Epidermal melanocyte (primary cell): ENCODE data around the gene GPC5.
"Not testable (repeated sequence)": the region's sequence is repeated elsewhere in the genome, so short reads cannot be mapped to it uniquely, and the experiment has no call there.

ENCODE experiments used
- DNase-seq: peaks from one replicate; pipeline ENCODE4 v3.0.0; 2011; ENCODE audit warnings: low spot score; ENCODE audit not compliant: insufficient read length

Gene GPC5

DNA sequence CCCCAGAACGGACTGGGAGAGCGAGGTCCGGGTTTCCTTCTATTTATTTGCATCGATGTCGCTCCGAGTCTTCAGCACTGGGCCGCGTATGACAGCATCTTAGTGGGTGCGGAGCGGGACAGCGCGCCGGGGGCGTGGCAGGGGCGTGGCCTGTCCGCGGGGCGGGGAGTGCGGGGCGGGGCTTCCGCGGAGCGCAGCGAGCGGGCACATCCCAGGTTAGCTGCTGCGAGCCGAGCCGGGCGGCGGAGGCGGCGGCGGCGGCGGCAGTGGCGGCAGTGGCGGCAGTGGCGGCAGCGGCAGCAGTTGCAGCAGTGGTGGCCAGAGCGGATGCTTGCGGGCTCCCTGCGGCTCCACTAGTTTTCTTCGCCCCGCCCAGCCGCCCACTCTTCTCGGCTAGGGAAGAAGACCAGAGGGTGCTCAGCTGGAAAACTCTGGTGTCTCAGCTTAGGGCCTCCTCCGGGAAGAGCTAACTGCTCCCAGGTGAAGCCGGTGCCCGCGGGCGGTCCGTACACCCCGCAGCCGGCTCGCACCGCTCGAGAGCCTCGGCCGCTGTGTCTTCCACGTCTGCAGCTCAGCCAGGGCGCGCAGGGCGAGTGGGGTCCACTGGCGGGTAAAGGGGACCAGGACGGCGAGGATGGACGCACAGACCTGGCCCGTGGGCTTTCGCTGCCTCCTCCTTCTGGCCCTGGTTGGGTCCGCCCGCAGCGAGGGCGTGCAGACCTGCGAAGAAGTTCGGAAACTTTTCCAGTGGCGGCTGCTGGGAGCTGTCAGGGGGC lies at the start of gene GPC5:
TSS of gene GPC5 (plus strand) at position 209 of the 776 bp plus-strand sequence.
- DNase-seq = peak; percentile 43

DNA sequence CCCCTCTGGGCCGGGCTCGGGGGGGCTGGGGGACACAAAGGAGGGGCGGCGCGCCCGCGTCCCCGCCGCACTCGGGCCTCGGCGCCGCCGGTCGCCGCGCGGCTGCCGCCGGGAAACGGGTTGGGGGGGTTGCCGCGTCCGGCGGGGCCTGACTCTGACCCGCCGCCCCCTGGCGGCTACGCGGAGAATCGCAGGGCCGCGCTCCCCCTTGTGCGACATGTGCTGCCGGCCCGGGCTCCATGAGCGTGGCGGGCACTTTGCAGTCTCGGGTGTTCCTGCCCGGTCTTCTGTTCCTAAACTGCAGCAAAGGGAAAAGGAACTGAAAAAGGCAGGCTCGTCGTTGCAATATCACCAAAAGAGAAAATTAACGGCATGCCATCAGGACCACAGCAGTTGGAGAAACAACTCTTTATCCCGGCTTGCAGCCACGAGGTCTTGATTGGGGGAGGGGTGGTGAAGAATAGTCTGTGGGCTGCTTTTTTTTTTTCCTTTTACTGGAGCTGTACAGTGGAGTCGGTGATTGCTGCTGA lies 49.5 kb upstream of the GPC5 start:
- peak; percentile 65 for DNase-seq

DNA sequence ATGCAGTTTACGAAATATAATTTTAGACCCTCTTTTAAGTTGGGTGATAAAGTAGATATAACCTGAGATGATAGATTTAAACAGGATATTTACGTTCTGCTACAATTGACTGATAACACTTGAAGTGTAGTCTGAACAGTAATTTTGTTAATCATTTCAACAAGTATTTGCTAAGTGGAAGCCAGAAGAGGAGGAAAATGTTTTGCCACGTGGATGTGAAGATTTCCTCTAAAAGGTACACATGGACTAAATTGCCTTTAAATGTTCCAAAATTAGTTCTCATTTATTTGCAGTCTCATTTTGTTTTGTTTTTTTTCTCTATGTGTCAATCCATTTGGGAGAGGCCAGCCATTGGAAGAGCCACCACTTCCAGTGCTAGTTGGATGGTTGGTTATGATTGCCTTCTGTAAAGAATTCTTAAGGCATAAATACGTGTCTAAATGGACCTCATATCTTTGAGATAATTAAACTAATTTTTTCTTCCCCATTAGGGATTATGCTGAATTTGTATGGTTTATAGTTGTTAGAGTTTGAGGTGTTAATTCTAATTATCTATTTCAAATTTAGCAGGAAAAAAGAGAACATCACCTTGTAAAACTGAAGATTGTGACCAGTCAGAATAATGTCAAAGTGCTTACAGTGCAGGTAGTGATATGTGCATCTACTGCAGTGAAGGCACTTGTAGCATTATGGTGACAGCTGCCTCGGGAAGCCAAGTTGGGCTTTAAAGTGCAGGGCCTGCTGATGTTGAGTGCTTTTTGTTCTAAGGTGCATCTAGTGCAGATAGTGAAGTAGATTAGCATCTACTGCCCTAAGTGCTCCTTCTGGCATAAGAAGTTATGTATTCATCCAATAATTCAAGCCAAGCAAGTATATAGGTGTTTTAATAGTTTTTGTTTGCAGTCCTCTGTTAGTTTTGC lies 48.2 kb upstream of the GPC5 start:
- DNase-seq = no peak

DNA sequence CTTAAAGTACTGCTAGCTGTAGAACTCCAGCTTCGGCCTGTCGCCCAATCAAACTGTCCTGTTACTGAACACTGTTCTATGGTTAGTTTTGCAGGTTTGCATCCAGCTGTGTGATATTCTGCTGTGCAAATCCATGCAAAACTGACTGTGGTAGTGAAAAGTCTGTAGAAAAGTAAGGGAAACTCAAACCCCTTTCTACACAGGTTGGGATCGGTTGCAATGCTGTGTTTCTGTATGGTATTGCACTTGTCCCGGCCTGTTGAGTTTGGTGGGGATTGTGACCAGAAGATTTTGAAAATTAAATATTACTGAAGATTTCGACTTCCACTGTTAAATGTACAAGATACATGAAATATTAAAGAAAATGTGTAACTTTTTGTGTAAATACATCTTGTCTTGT lies 47.3 kb upstream of the GPC5 start:
- DNase-seq = no peak

DNA sequence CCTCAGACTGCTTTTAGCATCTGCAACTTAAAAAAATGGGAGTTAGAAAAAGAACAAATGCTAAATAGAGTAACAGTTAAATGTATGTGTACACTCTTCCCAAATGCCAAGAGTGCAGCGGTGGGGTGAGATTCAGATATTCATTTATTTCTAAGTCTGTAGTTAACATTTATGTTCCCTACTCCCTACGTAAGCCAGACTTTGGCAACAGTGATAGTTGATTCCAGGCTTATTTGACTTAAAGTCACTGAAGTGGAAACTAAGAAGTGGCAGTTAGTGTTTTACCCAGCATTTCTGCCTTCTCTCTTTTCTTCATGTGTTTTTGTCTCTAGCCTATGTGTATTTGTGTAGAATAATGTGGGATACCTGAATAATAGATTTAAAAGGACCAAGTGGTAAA lies 46.4 kb upstream of the GPC5 start:
- DNase-seq = no peak

DNA sequence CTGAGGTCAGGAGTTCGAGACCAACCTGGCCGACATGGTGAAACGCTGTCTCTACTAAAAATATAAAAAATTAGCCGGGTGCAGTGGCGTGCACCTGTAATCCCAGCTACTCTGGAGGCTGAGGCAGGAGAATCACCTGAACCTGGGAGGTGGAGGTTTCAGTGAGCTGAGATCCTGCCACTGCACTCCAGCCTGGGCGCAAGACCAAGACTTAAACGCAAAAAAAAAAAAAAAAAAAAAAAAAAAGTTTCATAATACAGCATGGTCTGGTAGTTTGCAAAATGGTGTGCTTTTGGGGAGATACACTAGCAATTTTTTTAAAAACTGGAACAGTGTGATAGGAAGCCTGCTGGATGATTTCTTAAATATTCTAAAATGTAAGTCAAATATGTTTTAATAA lies 45.5 kb upstream of the GPC5 start:
- DNase-seq = not testable (repeated sequence)

DNA sequence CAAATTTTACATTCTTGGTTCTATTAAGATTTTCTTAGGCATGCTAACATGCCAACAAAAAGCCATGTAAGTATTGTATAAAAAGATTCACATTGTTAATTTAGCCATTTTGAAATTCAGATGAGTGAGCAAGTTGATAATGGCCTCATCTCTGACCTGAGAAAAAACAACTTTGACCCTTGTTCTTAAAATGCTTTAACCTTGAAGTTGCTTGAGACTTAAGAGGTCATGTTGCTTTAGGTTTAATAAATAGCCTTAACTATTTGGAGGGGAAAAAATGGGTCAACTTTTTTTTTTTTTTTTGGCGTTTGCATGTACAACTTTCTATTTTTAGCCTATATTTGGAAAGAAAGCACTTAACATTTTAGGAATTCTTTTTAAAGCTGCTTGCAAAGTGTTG lies 44.9 kb upstream of the GPC5 start:
- DNase-seq = no peak

DNA sequence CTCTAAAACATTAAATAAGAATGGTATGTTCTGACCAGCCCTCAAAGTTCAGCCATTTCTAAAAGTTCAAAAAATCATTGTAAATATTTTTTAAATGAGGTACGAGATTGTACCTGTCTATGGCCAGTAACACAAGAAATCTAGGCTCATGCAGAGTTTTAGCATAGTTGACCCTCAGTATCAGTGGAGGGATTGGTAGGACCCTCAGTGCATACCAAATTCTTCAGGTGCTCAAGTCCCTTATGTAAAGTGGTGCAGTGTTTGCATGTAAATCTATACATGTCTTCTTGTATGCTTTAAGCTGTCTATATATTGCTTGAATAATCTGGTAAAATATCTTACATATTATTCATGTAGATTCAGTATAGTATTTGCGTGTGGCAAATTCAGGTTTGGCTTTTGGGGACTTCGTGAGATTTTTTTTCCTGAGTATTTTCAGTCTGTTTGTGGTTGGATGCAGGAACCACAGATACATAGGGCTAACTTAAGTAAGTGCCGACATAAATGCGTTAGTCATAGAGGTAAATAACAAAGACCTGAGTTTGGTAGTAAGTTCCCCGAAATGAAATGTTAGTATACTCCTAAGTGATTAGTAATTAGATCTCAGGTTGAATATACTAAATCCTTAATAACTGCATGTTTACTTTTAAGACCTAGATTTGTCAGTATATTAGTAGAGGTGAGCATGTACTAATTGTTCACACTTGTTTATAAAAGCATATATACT lies 43.2 kb upstream of the GPC5 start:
- no peak for DNase-seq

DNA sequence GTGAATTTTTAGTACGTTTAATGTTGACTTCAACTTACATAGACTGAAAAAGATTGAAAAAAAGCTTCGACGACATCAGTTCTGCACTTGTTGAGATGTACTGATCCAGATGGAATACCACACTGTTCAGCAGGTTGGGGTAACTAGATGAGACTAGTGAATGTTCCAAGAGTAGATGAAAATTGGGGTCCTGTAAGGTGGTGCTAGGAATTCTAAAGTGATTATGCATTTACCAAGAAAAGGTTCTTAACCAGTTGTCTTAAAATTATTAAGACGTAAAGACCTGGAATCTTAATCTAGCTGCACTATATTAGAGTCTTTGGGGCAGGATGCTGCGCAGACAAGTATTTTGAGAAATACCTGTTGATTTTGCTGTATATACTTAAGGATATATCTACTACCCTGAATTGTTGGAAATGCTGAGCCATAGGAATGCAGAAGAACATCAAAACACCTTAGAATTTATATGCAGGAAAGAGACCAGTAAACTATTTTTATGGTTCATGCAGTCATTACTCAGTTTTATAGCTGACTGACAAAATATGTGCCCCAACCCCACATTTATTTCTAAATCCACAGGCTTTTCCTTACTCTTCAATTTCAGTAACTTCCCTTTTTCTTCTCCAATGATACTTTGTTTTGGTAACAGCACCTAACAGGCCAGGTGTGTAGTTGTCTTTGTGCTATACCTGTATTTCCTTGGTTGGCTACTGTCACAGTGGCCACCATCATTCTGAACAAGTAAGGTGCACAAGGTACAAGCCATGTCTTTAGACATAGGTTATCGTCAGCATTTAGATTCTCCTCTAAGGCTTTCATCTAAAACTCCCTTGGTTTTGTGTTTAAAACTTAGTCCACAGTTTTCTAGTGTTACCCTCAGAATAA lies 42.4 kb upstream of the GPC5 start:
- no peak for DNase-seq

DNA sequence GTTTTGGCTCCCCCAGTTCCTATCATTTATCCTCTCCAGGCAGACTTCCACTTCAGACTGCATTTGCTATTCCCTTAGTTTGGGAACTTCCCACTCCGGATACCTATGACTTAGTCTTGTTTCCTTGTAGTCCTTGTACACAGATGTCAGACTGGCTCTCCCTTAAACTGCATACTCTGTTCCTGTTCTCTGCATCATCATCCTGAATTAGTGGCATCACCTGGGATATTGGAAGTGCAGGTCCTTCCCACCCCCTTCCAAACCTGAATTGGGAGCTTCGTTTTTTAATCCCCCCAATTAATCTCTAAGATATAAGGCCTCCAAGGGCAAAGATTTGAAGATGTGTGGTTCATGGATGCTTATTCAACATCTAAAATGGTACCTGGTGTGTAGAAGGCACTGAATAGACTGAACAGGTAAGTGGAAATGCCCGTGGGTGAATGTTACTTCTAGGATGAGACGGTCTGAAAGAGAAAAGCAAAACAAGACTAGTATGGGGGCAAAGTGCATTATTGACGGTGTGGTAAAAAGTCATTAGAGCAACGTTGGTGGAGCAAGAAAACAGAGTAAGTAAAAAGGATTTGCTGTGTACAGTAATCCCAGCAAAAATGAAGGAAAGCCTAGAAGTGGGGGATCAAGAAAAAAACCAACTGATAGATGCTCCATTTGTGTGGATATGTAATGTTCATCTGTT lies 41.4 kb upstream of the GPC5 start:
- DNase-seq = no peak

DNA sequence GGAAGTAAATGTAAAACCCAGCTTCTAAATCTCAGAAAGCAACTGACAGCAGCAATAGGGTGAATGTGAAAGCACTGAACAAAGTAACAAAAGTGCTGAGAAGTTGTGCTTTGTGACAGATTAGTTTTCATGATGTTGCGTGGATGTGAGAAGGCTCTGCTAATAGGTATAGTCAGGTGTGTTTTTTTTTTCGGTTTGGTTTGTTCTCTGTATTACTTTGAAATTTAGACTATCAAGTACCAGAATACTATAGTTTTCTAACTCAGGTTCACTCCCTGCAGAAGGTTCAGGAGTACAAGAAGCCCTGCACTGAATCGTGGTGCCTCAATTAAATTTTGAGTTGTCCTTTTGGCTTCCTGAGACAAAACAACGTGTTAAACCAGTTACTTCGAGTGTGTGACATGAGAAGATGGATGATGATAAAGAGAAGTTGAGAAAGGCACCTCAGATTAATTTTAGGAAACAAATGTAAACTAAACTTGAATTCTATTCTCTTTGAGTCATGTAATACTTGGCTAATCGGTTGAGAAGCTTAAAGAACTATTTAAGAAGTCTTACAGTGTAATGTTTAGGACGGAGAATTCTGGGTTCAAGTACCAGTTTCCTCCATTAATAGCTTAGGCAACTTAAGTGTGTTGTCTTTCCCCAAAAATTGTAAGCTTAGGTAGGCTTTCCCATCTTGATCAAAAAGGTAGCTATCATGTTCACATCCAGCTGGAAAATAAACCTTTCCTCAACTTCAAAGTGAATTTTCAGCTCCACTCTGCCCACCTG lies 40.6 kb upstream of the GPC5 start:
- DNase-seq = no peak

DNA sequence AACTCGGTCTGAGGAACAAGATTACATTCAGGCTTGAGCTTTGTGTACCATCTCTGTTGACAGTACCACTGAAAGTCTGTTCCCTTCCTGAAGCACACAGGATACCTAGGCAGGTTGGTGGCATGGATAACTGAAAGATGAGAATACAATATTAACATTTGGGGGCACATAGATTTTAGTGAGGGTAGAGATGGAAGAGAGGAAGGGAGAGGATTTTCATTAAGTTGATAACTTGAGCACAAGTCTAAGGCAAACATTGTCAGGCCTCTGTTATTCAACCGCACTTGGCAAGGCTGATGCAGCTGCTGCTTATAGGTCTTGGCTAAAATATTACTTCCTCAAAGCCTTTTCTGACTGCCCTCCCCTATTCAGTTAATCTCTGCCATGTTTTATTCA lies 40.0 kb upstream of the GPC5 start:
- no peak for DNase-seq

DNA sequence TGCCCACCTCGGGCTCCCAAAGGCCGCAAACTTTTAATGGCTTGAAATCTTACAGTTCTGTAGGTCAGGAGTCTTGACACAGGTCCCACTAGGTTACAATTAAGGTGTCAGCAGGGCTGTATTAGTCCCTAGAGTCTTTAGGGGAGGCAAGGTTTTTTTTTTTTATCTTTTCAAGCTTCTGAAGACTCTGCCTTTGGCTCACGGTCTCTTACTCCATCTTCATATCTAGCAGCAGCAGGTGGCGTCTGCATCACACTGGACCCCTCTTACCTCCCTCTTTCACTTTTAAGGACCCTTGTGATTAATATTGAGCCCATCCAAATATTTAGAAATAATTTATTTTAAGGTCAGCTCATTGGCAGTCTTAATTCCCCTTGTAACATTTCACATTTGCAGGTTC lies 39.3 kb upstream of the GPC5 start:
- no peak for DNase-seq

DNA sequence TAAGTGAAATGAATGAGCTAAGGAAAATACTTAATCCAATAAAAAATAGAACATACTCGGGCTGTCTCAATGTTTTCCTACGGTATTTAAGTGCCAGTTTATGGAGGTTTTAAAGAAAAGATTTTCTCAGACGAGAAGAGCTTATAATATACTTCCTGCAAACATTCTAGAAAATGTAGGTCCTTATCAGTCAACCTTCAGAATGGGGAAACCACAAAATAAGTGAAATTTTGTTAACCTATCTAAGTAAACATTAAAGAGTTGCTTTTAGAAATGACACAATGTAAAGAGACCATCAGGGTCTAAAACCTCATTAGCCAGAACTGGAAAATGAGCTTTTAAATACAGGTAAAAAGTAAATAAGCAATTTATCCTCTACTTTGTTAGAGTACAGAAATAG lies 38.8 kb upstream of the GPC5 start:
- no peak for DNase-seq

DNA sequence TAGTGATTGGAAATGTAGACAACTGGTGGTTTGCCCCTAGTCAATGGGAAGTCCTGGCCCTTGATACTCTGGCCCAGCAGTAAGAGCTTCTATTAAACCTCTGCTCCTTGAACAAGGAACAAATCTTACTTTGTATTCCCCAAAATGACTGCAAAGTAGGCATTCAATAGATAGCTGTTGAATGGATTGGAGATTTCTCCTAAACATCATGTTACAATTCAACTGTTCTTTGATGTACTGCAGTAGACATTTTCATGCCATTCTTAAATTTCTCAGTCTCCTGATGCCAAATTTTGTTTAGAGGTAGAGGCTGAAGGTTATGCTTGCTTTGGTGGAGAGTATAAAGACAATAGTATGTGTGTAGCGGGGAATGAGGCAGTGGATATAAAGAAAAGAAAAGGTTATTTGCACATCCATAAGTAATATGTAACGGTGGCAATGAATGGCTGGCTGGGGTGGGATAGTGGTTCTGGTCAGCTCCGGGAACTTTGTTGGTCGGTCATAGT lies 38.1 kb upstream of the GPC5 start:
- no peak for DNase-seq

DNA sequence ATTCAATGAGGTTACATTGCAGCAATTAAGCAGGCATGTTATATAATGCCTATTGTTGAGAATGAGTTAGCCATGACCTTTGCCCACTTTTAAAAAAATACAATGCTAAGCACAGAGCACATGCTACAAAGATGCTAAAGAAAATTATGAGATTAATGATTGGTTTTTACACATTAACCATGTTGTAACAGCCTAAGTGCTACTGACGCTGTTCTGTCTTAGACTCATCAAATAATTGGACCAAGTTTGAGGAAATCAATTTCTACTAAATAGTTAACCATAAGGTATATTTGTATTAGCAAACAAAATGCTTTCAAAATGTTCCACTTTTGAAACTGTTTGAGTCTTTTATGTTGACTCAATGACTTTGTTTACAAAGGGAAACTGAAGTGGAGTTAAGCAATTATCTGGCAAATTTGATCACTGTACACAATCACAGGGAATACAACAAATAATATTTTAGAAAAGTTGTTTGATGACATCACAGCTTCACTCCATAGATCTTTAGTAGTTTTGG lies 36.6 kb upstream of the GPC5 start:
- DNase-seq = no peak

DNA sequence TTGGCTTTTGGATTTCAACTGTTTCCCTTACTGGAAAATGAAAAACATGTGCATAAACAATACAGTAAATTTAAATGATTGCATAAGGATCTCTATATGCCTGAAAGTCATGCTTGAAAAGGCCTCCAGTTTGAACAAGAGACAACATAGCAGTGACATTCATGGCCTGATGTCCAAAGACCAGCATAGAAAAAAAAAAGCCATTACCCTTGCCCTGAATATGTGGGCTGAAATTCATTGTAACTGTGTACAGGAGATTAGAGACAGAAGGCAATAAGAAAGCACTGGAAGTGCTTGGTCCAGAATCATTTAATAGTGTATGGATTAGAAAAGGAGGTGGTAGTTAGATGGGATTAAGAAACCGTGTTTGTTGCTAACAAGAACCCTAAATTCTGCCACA lies 35.5 kb upstream of the GPC5 start:
- no peak for DNase-seq

DNA sequence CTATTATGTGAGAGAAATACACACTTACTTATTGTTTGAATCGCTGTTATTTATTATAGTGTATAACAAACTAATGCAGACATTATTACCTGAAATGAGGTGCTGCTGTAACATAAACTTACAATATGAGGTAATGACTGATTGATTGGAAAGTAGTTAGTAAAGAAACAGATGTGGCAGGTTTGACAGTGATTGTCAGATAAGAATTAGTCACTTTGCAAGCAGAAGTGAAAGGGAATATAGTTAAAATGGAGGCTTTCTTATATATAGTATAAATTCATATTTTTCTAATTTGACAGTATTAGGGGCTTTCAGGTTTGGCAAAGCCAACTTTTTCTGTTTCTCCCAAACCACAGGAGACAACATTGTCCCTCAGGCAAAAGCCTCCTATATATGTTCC lies 30.3 kb upstream of the GPC5 start:
- DNase-seq = no peak
